Kidney (tissue), 14 donors: ENCODE results near the gene BATF3. TPM values are rescaled to one million over a fixed set of nuclear protein-coding genes. Genes with fewer than 3 reads are reported as not detected.

Experiments used
- DNase-seq, 5 donors: peaks; one replicate each; pipeline ENCODE4 v3.0.0-alpha.2; 2013 to 2020
- FAIRE-seq: peaks from 2 replicates; lab custom pipeline; 2012; peaks lifted over from hg19 to GRCh38; lab: Jason Lieb, UNC
- H3K27ac ChIP-seq, 2 donors: one replicate each; pipeline ENCODE4 v1.7.0; 2013; ENCODE audit warnings: low read depth in 2 of 2, low read length in 2 of 2, inconsistent platforms in 1 of 2
- H3K27me3 ChIP-seq: one replicate; pipeline ENCODE4 v1.7.1; 2013; ENCODE audit warnings: low read length, inconsistent platforms; ENCODE audit not compliant: control insufficient read depth, insufficient read depth
- H3K36me3 ChIP-seq, 3 donors: one replicate each; pipeline versions ENCODE4 v1.7.0 to v1.7.1; 2013; ENCODE audit warnings: low read length in 3 of 3, control low read depth in 1 of 3, inconsistent platforms in 1 of 3; ENCODE audit not compliant: insufficient read depth in 3 of 3, control insufficient read depth in 2 of 3
- H3K4me1 ChIP-seq, 3 donors: one replicate each; pipeline versions ENCODE4 v1.7.0 to v1.7.1; 2013; ENCODE audit warnings: low read length in 3 of 3, inconsistent platforms in 1 of 3, low read depth in 1 of 3; ENCODE audit not compliant: control insufficient read depth in 2 of 3, insufficient read depth in 2 of 3
- H3K4me3 ChIP-seq, 3 donors: one replicate each; pipeline versions ENCODE4 v1.7.0 to v1.8.1; 2013; ENCODE audit warnings: low read length in 3 of 3, control low read depth in 1 of 3, inconsistent platforms in 1 of 3
- H3K9ac ChIP-seq, 3 donors: one replicate each; pipeline versions ENCODE4 v1.7.0 to v1.7.1; 2013; ENCODE audit warnings: low read length in 3 of 3, control low read depth in 1 of 3, inconsistent platforms in 1 of 3
- H3K9me3 ChIP-seq, 3 donors: one replicate each; pipeline versions ENCODE4 v1.7.0 to v1.7.1; 2013; ENCODE audit warnings: low read length in 3 of 3, control low read depth in 1 of 3, inconsistent platforms in 1 of 3; ENCODE audit not compliant: control insufficient read depth in 2 of 3, insufficient read depth in 1 of 3
- CTCF ChIP-seq: IDR thresholded peaks from 3 replicates; pipeline ENCODE4 v1.5.1; 2012; ENCODE audit warnings: mild to moderate bottlenecking, moderate library complexity, borderline replicate concordance; ENCODE audit not compliant: insufficient read depth; ENCODE audit errors: extremely low read depth
- intact Hi-C: fragments of 100-400 bp; cut with DNase I; formaldehyde crosslinking; loops from one replicate; pipeline ENCODE4 v1.11.1; 2022
- polyA plus RNA-seq: library from polyadenylated mRNA; stranded (reverse); fragments of 350-450 nt; fragmentation: Illumina TruSeq; extraction: RNeasy Lipid Tissue Mini Kit (QIAGEN cat#74804); gene quantifications from one replicate; pipeline ENCODE4 v1.2.3, GENCODE V29; 2014; ENCODE audit warnings: low read depth, low replicate concordance; ENCODE audit not compliant: insufficient read depth
- total RNA-seq: library from RNA; stranded (reverse); fragmentation: NEBNext Ultra II Directional; extraction: Animal tissue kit (Norgen Biotek cat#: 25700); gene quantifications from one replicate; pipeline ENCODE4 v1.2.1, GENCODE V29; 2021
- donor health status: control.
- donor health status: control.
- donor health status: control.
- donor health status: control.
- donor health status: control.
- donor health status: DM: yes; HTN: yes; CAD: no.
- donor health status: Normal renal cell carcinoma (clear cell type).

Gene BATF3
- total and polyA plus RNA-seq, 2 donors from 2014 or later, result 3.3 to 6.5 TPM

- DNase-seq, result no peak
- H3K36me3 ChIP-seq, result no peaks in the 10 kb centered on the region
- no peaks in the 10 kb centered on the region for H3K9me3 ChIP-seq
- H3K27ac ChIP-seq, result no peak overlapping the region
- TF ChIP-seq CTCF, result no peak
- intact Hi-C loops, result no loop called here
- no peak overlapping the region for H3K9ac ChIP-seq
- FAIRE-seq, result no peak
- peaks cover 0 to 4% (median 4%) of the 10 kb centered on the region in 3 donors for H3K4me1 ChIP-seq
- H3K27me3 ChIP-seq, result peaks cover 22% of the 10 kb centered on the region
- no peak overlapping the region for H3K4me3 ChIP-seq
Observed at GRCh38 chr1:212696721-212697331, 2.8 kb downstream of the BATF3 start.

GRCh38 chr1:212692774-212693644 is 6.6 kb downstream of the BATF3 start:
- Histone ChIP-seq H3K27ac (no peak overlapping the region), H3K9ac (no peak overlapping the region), H3K36me3 (no peaks in the 10 kb centered on the region), H3K4me3 (no peak overlapping the region), H3K27me3 (peaks cover 13% of the 10 kb centered on the region), H3K4me1 (no peaks in the 10 kb centered on the region), H3K9me3 (no peaks in the 10 kb centered on the region)
- intact Hi-C loops, result no loop called here
- FAIRE-seq (no peak), DNase-seq (no peak)
- no peak for TF ChIP-seq CTCF

- H3K27ac ChIP-seq, result no peak overlapping the region
- H3K4me1 ChIP-seq, result no peaks in the 10 kb centered on the region
- no peak for TF ChIP-seq CTCF
- no peak for DNase-seq
- no peaks in the 10 kb centered on the region for H3K36me3 ChIP-seq
- H3K9ac ChIP-seq, result no peak overlapping the region
- H3K9me3 ChIP-seq, result no peaks in the 10 kb centered on the region
- H3K4me3 ChIP-seq, result no peak overlapping the region
- no peaks in the 10 kb centered on the region for H3K27me3 ChIP-seq
- intact Hi-C loops, result no loop called here
- FAIRE-seq, result no peak
Observed at GRCh38 chr1:212691561-212692071, 8.0 kb downstream of the BATF3 start.
